Left lung (tissue), 10 donors: Measurements from ENCODE around the gene MRGPRE. TPM values are rescaled to one million over a fixed set of nuclear protein-coding genes. Genes with fewer than 3 reads are reported as not detected.

Source experiments
- ATAC-seq: fragments of 200-7000 bp; cut with Tn5 transposase; one replicate; pipeline ENCODE4 v1.9.1; 2020; ENCODE audit warnings: moderate library complexity
- DNase-seq, 4 donors: peaks; one replicate each; pipeline ENCODE4 v3.0.0-alpha.2; 2013 to 2020
- H3K27ac ChIP-seq, 2 donors: fragments of 200-600 bp; sonication (generic) in 1 of 2; one replicate each; pipeline versions ENCODE4 v1.5.0 to v1.8.0; 2020 to 2021
- H3K27me3 ChIP-seq, 2 donors: fragments of 200-600 bp; sonication (generic) in 1 of 2; one replicate each; pipeline versions ENCODE4 v1.5.0 to v1.8.0; 2020 to 2021
- H3K36me3 ChIP-seq, 2 donors: fragments of 200-600 bp; sonication (generic) in 1 of 2; one replicate each; pipeline versions ENCODE4 v1.5.0 to v1.8.0; 2020 to 2021
- H3K4me1 ChIP-seq, 2 donors: fragments of 200-600 bp; one replicate each; pipeline ENCODE4 v1.8.0; 2021
- H3K4me3 ChIP-seq, 2 donors: fragments of 200-600 bp; sonication (generic) in 1 of 2; one replicate each; pipeline versions ENCODE4 v1.5.0 to v1.8.0; 2020 to 2021; ENCODE audit warnings: mild to moderate bottlenecking in 1 of 2
- H3K9me3 ChIP-seq, 2 donors: fragments of 200-600 bp; sonication (generic) in 1 of 2; one replicate each; pipeline versions ENCODE4 v1.5.0 to v1.8.0; 2020 to 2021
- intact Hi-C, 2 donors: fragments of 100-400 bp; cut with DNase I; formaldehyde crosslinking; loops; one replicate each; pipeline versions ENCODE4 v1.11.2 to v1.14.2; 2022
- polyA plus RNA-seq, 6 donors: library from polyadenylated mRNA; unstranded; fragments of 120-200 nt; gene quantifications; one replicate each; pipeline ENCODE4 v1.2.1, GENCODE V29; 2013; ENCODE audit not compliant: insufficient read length in 6 of 6
- total RNA-seq, 2 donors: library from RNA; stranded (reverse); fragmentation: NEBNext Ultra II Directional; extraction: Animal tissue kit (Norgen Biotek cat#: 25700); gene quantifications; one replicate each; pipeline ENCODE4 v1.2.1, GENCODE V29; 2021
- TF ChIP-seq, protein P1 (sequence below), 2 donors: fragments of 200-600 bp; sonication (generic) in 1 of 2; IDR thresholded peaks; one replicate each; pipeline versions ENCODE4 v1.5.0 to v1.8.0; 2021; ENCODE audit warnings: antibody characterized with exemption in 2 of 2
- donor health status: DM: no; HTN: yes; CAD: no.
- donor health status: DM: no; HTN: no; CAD: no.

MRGPRE gene
- total and polyA plus RNA-seq, 8 donors, result 0.11 to 0.47 (median 0.26) TPM; not detected in 4

DNA sequence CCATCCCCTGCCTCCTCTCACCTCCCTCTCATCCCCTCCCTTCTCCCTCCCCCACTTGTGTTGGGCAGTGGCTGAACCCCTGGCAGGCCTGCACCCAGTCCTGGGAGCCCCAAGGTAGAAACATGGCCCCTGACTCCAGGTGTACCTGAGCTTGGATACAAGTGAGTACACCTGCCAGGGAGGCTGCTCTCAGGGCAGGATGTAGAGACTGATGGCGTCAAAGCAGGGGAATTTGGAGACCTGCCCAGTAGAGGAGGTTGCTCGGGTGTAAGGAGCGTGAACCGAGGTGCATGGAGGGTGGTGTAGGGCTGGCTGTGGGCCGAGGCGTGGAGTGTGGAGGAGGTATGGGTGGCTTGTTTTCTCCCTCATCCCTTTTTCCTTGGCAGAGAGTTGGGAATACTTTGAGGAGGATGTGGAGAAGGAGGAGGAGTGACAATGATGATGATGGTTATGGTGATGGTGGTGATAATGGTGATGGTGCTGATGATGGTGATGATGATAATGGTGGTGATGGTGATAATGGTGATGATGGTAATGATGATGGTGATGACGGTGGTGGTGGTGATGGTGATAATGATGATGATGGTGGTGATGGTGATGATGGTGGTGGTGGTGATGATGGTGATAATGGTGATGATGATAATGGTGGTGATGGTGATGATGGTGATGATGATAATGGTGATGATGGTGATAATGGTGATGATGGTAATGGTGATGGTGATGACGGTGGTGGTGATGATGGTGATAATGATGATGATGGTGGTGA lies 25.9 kb downstream of the MRGPRE start:
- no peak overlapping the region for H3K27ac ChIP-seq
- H3K9me3 ChIP-seq, result peaks cover 0 to 6% of the 10 kb centered on the region in 2 donors
- peaks cover 19 to 42% of the 10 kb centered on the region in 2 donors for H3K27me3 ChIP-seq
- H3K36me3 ChIP-seq, result no peaks in the 10 kb centered on the region
- intact Hi-C loops, result no loop called here
- no peak overlapping the region for H3K4me3 ChIP-seq
- peak in 1 of 4 donors; percentile 40 for DNase-seq
- TF ChIP-seq, protein P1, sequence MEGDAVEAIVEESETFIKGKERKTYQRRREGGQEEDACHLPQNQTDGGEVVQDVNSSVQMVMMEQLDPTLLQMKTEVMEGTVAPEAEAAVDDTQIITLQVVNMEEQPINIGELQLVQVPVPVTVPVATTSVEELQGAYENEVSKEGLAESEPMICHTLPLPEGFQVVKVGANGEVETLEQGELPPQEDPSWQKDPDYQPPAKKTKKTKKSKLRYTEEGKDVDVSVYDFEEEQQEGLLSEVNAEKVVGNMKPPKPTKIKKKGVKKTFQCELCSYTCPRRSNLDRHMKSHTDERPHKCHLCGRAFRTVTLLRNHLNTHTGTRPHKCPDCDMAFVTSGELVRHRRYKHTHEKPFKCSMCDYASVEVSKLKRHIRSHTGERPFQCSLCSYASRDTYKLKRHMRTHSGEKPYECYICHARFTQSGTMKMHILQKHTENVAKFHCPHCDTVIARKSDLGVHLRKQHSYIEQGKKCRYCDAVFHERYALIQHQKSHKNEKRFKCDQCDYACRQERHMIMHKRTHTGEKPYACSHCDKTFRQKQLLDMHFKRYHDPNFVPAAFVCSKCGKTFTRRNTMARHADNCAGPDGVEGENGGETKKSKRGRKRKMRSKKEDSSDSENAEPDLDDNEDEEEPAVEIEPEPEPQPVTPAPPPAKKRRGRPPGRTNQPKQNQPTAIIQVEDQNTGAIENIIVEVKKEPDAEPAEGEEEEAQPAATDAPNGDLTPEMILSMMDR (IDR thresholded peaks at IDR 0.05), result no peak
- H3K4me1 ChIP-seq, result peaks cover 0 to 3% of the 10 kb centered on the region in 2 donors
- no peak for ATAC-seq

DNA sequence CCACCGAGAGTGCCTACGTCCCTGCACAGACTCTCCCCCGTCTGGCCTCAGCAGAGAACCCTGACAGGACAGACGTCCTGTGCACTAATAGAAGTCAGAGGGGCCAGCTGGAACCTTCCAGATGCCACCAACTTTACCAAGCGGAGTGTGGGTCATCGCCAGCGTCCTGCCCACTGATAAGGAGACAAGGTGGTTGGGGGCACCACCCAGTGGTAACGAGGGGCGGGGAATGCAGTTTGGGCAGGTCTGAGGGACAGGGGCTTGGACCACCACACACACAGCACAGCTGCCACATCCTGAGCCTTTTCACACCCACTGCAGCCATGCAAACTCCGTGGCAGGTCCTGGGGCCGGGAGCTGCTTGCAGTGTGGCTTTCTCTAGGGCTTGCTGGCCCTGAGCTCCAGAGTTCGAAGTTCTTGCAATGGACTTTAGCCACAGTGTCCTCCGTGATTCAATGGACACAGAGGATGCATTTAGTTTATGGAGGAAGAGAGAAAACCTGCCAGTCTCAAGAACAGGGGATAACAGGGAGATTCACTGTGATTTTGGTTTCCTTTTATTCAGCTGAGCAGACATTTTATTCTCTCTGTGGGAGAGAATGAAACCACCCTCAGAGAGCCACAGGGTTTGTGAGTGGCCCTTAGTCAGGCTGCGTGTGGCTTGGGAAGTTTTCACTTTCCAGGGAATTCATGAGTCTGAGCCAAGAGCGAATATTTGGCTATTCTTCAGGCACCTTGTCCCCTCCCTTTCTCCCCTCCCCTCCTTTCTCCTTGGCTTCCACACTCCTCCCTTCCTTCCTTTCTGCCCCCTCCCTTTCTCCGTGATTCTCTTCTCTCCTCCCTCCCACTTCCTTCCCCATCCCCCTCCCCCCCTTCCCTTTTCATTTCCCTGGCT lies 26.7 kb downstream of the MRGPRE start:
- peak in 1 of 4 donors; percentile 45 for DNase-seq
- TF ChIP-seq, protein P1 (IDR thresholded peaks at IDR 0.05), result no peak
- intact Hi-C loops, result no loop called here

DNA sequence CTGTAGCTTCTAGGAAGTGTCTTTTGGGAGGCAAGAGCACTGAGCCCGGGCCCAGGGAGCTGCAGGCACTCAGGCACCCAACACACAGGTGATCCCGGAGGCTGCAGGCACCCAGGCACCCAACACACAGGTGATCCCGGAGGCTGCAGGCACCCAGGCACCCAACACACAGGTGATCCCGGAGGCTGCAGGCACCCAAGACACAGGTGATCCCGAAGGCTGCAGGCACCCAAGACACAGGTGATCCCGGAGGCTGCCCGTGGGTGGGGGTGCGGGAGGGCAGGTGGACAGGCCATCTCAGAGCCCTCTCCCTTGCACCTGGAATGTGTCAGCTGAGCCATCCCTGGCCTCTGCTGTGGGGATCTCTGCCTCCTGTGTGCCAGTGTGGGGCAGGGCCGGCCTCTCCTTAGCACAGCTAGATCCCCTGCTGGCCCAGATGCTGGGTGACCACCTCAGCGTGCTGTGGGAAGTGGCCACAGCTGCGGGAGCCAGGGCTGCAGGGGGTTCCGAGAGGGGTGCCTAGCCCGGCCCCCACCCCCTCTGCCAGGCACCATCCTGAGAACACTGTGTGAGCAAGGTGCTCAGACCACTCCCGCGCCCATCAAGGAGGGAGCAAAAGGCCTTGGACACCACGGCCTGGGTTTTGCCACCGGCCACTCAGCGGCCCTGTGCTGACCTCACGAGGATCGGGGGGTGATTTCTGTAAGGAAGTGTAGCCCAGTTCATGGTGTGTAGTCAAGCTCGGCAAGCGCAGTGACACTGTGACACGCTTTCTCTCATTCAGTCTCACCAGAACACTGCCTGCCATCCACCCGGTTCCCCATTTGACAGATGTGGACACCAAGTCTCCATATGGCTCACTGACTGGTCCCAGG lies 27.8 kb downstream of the MRGPRE start:
- H3K4me3 ChIP-seq, result no peak overlapping the region
- H3K36me3 ChIP-seq, result no peaks in the 10 kb centered on the region
- intact Hi-C loops, result no loop called here
- ATAC-seq (no peak), DNase-seq (peak in 1 of 4 donors; percentile 60)
- no peaks in the 10 kb centered on the region for H3K9me3 ChIP-seq
- peaks cover 0 to 3% of the 10 kb centered on the region in 2 donors for H3K4me1 ChIP-seq
- TF ChIP-seq, protein P1 (IDR thresholded peaks at IDR 0.05), result no peak
- peaks cover 23 to 61% of the 10 kb centered on the region in 2 donors for H3K27me3 ChIP-seq
- no peak overlapping the region for H3K27ac ChIP-seq

More for the DNA sequence above, 26.7 kb downstream of the MRGPRE start:
- H3K27ac ChIP-seq, result no peak overlapping the region
- ATAC-seq, result no peak
- H3K4me3 ChIP-seq, result no peak overlapping the region
- peaks cover 23 to 50% of the 10 kb centered on the region in 2 donors for H3K27me3 ChIP-seq
- H3K36me3 ChIP-seq, result no peaks in the 10 kb centered on the region
- peaks cover 0 to 3% of the 10 kb centered on the region in 2 donors for H3K4me1 ChIP-seq
- H3K9me3 ChIP-seq, result no peaks in the 10 kb centered on the region

DNA sequence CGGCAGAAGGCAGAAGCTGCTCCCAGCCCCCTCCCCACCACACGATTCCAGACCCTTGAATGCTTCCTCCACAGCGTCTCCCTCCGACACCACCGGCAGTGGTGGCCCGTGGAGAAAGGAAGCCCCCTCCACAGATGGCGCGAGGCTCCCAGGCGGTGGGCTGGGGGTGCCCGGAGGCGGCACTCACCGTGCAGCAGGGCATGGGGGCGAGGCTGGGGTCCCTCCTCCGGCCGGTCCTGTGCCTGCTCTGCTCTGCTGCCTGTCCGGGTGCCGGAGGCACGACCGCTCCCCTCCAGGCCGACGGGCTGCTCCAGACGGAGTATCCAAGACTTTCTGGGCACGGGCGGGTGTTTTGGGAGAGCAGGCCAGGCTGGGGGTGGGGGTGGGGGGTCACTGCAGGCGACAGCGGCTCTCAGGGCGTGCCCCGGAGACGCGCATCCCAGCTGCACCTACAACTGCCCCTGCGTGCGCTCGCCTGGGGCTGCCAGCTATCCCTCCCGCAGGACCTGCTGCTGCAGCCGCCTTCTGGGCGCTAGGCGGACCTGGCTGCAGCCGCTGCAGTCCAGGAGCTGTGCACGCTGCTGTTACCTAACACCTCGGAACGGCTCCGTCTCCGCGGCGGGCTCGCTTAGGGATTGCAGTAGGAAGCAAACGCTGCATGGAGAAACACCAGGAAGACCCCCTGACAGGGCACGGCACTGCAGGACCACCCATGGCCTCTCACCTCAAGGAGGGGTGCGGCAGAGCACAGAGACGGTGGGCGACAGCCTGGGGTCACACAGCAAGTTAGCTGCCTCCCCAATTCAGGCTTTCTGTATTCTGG lies 28.8 kb downstream of the MRGPRE start:
- intact Hi-C loops, result no loop called here
- no peak overlapping the region for H3K27ac ChIP-seq
- ATAC-seq, result no peak
- peaks cover 0 to 3% of the 10 kb centered on the region in 2 donors for H3K4me1 ChIP-seq
- H3K36me3 ChIP-seq, result no peaks in the 10 kb centered on the region
- H3K27me3 ChIP-seq, result peaks cover 23 to 69% of the 10 kb centered on the region in 2 donors
- DNase-seq, result peak in 3 of 4 donors; percentile 21 to 75 (median 22)
- H3K9me3 ChIP-seq, result no peaks in the 10 kb centered on the region
- TF ChIP-seq, protein P1 (IDR thresholded peaks at IDR 0.05), result no peak
- no peak overlapping the region for H3K4me3 ChIP-seq
